Fibroblast of skin of scalp (primary cell): ENCODE measurements around the gene OXSR1.
"Not testable (repeated sequence)": the region's sequence is repeated elsewhere in the genome, so short reads cannot be mapped to it uniquely, and the experiment has no call there.

Experiments used
- DNase-seq: peaks from one replicate; pipeline ENCODE4 v3.0.0-alpha.2; 2013

Gene OXSR1

GRCh38 chr3:38169027-38169317 is 3.6 kb downstream of the OXSR1 start:
- no peak for DNase-seq

DNA sequence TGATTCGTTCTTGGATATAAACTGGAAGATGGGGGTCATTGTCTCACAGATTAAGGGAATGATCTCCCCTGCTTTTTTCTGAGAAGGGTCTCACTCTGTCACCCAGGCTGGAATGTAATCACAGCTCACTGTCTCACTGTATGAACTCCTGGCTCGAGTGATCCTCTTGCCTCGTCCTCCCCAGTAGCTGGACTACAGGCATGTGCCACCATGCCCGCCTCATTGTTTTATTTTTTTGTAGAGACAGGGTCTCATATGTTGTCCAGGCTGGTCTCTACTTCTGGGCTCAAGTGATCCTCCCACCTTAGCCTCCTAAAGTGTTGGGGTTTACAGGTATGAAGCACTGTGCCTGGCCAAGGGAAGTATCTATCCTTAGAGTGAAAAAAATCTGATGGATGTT is 5.4 kb downstream of the OXSR1 start:
- no peak for DNase-seq

DNA sequence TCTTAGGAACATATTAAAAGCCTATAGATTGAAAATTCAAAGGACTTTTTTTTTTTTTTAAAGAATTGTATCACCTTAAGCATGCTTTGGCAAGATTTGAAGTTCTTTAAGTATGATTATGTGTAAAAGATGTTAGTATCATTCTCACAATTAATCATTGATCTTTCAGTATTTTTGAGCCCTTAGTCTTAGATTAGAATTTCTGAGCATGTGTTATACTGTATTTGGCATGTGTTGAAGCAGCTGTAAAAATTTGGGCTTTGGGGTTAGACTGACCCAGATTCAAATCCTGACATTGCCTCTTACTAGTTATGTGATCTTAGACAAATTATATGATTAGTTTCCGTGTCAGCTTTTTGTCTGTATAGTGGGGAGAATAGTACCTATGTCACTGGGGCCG is 6.3 kb downstream of the OXSR1 start:
- DNase-seq = no peak

GRCh38 chr3:38173834-38174418 is 8.6 kb downstream of the OXSR1 start:
- DNase-seq = no peak

GRCh38 chr3:38177181-38177580 is 11.8 kb downstream of the OXSR1 start:
- DNase-seq = no peak

GRCh38 chr3:38186781-38187180 is 21.4 kb downstream of the OXSR1 start:
- DNase-seq = no peak

DNA sequence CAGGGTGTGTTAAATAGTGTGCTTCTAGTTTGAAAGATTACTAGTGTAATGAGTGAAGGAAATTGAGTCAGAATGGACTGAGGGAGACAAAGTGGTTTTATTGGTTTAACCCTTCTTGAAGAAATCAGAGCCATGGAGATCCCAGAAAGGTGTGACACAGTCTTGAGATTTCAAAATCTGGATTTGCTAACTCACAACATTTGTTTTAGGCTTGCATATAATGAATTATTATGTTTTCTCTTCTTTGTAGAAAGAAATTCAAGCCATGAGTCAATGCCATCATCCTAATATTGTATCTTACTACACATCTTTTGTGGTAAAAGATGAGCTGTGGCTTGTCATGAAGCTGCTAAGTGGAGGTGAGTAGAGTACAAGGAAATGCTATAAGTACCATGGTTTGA is 25.1 kb downstream of the OXSR1 start:
- DNase-seq = no peak

DNA sequence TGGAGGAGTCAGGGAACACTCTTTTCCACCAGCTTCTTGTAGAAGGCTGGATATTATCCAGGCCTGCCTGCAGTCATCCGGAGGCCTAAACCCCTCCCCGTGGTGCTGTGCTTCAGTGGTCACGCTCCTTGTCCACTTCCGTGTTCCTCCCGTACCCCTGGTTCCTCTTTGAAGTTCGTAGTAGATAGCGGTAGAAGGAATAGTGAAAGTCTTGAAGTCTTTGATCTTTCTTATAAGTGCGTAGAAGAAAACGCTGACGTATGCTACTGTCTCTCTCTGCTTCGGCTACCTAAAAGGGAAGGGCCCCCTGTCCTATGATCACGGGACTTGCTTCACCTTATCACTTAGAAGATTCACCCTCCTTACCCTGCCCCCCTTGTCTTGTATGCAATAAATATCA is 37.6 kb downstream of the OXSR1 start:
- not testable (repeated sequence) for DNase-seq

DNA sequence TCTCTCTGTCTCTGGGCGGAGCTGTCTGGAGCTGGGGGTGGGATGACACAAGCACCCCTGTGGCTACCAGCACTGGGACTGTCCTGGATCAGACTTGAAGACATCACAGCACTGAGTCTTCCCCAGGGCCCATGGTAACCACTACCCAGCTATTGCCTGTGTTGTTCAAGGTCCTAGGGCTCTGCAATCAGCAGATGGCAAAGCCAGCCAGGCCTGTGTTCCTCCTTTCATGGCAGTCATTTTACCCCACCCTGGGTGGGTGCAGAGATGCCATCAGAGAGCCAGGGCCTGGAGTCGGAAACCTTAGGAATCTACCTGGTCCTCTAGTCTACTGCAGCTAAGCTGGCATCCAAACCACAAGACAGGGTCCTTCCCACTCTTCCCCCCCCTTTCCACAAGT is 38.4 kb downstream of the OXSR1 start:
- DNase-seq = no peak

DNA sequence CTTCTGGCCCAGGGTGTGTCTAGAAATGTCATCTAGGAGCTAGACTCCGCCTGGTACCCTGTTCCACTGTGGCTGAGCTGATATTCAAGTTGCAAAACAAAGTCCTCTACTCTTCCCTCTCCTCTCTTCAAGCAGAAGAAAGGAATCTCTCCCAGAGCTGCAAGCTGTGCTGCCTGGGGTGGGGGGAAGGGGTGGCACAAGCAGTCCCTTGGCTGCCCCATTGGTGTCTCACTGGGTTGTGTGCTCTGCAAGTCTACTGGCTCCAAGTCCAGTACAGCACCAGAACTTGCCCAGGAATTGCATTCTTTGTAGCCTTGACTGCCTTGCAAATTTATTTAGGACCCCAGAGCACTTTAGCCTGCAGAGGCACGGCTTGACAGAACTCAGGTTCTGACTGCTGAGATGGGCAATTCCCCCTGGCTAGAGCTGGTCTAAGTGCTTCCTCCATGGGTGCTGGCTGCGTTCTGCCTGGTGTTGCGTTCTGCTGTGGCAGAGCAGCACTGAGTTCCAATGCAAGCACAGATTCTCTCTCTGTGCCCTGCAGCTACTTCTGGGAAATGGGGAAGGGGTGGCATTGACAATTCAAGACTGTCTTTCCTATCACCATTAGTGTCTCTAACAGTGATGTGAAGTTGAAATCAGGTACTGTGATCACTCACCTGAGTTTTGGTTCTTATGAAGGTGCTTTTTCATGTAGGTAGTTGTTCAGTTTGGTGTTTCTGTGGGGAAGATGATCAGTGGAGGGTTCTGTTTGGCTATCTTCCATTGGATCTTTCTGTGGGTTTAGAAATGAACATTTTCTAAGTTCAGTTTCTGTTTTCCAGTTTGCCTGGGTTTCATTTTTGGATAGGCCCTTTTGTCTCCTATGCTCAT is 39.5 kb downstream of the OXSR1 start:
- DNase-seq = no peak

- no peak for DNase-seq
Observed at GRCh38 chr3:38205472-38205805, 40.1 kb downstream of the OXSR1 start.

- no peak for DNase-seq
Observed at GRCh38 chr3:38207254-38208003, 42.1 kb downstream of the OXSR1 start.

GRCh38 chr3:38210141-38210757 is 44.9 kb downstream of the OXSR1 start:
- DNase-seq = no peak

GRCh38 chr3:38212141-38212540 is 46.8 kb downstream of the OXSR1 start:
- no peak for DNase-seq

GRCh38 chr3:38214560-38214959 is 49.2 kb downstream of the OXSR1 start:
- no peak for DNase-seq

- no peak for DNase-seq
Observed at GRCh38 chr3:38219609-38220197, 54.4 kb downstream of the OXSR1 start.

GRCh38 chr3:38221005-38221404 is 55.7 kb downstream of the OXSR1 start:
- DNase-seq = no peak

GRCh38 chr3:38222032-38222634 is 56.8 kb downstream of the OXSR1 start:
- DNase-seq = no peak

DNA sequence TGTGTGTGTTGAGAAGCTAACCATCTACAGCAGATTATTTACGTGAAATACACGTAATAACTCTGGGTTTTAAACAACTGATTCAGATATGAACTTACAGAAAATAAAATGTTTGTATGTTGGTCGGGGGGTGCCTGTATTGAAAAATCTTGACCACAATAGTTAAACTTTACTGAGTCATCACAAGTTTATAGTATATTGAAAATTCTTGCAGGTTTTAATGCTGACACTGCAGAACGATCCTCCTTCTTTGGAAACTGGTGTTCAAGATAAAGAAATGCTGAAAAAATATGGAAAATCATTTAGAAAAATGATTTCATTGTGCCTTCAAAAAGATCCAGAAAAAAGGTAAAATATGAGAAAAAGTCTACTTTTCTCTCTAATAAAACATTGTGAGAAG is 59.0 kb downstream of the OXSR1 start:
- no peak for DNase-seq

- DNase-seq = peak; percentile 44
Observed at GRCh38 chr3:38226273-38226672, 60.9 kb downstream of the OXSR1 start.

DNA sequence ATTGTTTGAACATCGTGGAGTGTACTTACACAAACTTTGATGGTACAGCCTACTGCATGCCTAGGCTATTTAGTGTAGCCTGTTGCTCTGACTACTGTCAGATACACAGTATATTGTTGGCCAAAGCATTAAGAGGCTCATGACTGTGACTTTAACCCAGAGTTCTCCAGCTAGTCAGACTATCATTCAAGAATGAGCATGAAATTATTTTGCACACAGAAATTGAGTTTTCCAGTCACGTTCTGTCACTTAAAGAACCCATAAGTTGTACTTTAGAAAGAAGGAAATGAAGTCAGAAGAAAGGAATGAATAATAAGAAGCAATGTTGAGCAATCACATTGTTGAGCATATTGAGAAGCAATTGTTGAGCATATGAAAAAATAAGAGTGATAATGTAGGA is 62.7 kb downstream of the OXSR1 start:
- peak; percentile 83 for DNase-seq

- no peak for DNase-seq
Observed at GRCh38 chr3:38229036-38229435, 63.7 kb downstream of the OXSR1 start.

GRCh38 chr3:38232701-38233100 is 67.4 kb downstream of the OXSR1 start:
- no peak for DNase-seq
